ENCODE measurements around the gene UBXN11.

DNA sequence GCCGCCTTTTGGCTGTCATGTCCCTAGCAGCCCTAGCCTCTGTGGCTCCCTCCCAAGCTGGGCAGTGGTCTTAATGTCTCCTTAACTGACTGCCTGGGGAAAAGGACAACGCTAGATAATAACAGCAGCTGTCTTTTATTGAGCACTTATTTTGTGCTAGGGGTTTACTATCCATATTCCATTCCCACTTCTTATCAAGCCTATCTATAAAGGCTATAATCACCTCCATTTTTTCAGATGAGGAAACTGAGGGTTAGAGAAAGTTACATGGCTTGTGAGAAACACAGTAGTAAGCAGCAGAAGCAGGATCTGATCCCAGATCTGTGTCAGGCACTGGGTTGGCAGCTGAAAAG is 20.4 kb downstream of the UBXN11 start:
- TF ChIP-seq, protein P1, sequence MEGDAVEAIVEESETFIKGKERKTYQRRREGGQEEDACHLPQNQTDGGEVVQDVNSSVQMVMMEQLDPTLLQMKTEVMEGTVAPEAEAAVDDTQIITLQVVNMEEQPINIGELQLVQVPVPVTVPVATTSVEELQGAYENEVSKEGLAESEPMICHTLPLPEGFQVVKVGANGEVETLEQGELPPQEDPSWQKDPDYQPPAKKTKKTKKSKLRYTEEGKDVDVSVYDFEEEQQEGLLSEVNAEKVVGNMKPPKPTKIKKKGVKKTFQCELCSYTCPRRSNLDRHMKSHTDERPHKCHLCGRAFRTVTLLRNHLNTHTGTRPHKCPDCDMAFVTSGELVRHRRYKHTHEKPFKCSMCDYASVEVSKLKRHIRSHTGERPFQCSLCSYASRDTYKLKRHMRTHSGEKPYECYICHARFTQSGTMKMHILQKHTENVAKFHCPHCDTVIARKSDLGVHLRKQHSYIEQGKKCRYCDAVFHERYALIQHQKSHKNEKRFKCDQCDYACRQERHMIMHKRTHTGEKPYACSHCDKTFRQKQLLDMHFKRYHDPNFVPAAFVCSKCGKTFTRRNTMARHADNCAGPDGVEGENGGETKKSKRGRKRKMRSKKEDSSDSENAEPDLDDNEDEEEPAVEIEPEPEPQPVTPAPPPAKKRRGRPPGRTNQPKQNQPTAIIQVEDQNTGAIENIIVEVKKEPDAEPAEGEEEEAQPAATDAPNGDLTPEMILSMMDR (IDR thresholded peaks at IDR 0.05): no peak
- TF ChIP-seq POLR2A (IDR thresholded peaks at IDR 0.05) (no peak), POLR2AphosphoS5 (IDR thresholded peaks at IDR 0.05; ENCODE audit: insufficient read depth in 1 of 2, low read depth in 1 of 2) (no peak)
